Measurements from ENCODE around the gene SLC46A3.

SLC46A3 gene

DNA sequence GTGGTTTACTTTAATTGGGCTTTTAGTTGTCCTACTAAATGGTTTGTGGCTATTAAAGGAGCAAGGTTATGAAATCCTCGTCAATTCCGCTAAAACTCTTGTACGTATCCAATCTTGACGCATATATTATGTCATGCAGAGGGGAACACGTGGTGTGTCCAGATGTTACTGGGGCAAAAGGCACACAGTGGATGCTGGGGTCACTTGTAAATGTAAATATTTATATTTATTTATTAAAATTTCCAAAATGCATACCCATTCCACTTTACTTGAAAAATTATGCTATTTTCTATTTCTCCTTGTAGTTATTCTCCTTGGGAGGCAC is 36.7 kb upstream of the SLC46A3 start:
- H3K27ac ChIP-seq (ENCODE audit: low read depth, low read length), result no peak overlapping the region
- H4K20me1 ChIP-seq (ENCODE audit: control insufficient read depth, insufficient read depth, low read depth, low read length), result no peaks in the 10 kb centered on the region
- H3K4me2 ChIP-seq (ENCODE audit: low read length), result no peak overlapping the region
- no peaks in the 10 kb centered on the region for H3K27me3 ChIP-seq (ENCODE audit: control insufficient read depth, low read length)
- H3F3A ChIP-seq (ENCODE audit: control insufficient read depth, insufficient read depth), result no peaks in the 10 kb centered on the region
- no peak overlapping the region for H3K4me3 ChIP-seq (ENCODE audit: low read length)
- no peaks in the 10 kb centered on the region for H3K79me2 ChIP-seq (ENCODE audit: control insufficient read depth, low read length)
- H3K36me3 ChIP-seq (ENCODE audit: control insufficient read depth, low read length), result no peaks in the 10 kb centered on the region
- no peaks in the 10 kb centered on the region for H3K4me1 ChIP-seq (ENCODE audit: control insufficient read depth, low read length)
- 0 out of 2 replicates have a peak, but pooled peaks cover 7% of the 10 kb centered on the region for H3K9me3 ChIP-seq (ENCODE audit: control insufficient read depth, insufficient read depth, low read length)
- no peaks in the 10 kb centered on the region for H3K9me2 ChIP-seq (replicated peaks; ENCODE audit: control insufficient read depth, low read length)
- no peak for TF ChIP-seq EZH2phosphoT487 (IDR thresholded peaks at IDR 0.05; ENCODE audit: borderline replicate concordance, low read length)
- TF ChIP-seq, protein P1, sequence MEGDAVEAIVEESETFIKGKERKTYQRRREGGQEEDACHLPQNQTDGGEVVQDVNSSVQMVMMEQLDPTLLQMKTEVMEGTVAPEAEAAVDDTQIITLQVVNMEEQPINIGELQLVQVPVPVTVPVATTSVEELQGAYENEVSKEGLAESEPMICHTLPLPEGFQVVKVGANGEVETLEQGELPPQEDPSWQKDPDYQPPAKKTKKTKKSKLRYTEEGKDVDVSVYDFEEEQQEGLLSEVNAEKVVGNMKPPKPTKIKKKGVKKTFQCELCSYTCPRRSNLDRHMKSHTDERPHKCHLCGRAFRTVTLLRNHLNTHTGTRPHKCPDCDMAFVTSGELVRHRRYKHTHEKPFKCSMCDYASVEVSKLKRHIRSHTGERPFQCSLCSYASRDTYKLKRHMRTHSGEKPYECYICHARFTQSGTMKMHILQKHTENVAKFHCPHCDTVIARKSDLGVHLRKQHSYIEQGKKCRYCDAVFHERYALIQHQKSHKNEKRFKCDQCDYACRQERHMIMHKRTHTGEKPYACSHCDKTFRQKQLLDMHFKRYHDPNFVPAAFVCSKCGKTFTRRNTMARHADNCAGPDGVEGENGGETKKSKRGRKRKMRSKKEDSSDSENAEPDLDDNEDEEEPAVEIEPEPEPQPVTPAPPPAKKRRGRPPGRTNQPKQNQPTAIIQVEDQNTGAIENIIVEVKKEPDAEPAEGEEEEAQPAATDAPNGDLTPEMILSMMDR (IDR thresholded peaks at IDR 0.05; ENCODE audit: low read depth, low read length, poor library complexity, severe bottlenecking), result no peak

DNA sequence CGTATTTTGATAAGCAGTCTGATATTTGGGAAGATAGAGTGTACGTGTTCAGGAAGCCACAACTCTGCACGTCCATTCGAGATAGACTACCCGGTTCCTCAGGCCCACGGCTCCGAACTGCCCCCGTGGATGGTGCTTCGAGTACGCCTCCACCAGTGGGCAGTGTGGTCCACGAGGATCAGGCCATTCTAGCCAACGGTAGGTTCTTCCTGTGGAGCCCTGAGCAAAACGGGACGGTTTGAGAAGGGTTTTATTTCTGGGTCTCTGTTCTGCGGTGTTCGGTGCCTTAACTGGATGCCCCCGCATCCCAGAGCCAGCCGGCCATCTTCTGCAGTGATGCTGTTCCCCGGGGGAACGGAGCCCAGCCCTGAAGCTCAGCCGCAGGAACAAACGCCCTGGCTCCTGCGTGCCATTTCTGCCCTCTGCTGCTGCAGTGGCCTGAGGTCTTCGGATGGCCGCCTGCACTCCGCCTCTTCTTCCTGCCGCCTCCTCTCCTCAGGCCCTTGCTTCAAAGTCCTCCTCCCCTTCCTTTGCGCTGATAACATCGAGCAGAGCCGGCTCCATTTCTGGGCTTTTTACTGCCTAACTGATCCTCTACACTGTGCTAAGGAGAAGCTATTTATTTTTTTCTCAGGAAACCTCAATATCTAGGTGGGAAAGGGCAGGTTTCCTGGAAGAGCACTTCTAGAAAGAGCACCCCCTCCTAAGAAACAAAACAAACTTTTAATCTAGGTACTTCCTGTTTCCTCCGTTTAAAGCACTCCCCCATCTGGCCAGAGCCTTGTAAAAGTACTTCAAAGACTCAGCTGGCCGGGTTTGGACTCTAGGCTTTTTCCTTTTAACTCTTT is 36.2 kb upstream of the SLC46A3 start:
- H3K79me2 ChIP-seq (ENCODE audit: control insufficient read depth, low read length), result no peaks in the 10 kb centered on the region
- H3K4me3 ChIP-seq (ENCODE audit: low read length), result no peak overlapping the region
- H3K4me1 ChIP-seq (ENCODE audit: control insufficient read depth, low read length), result no peaks in the 10 kb centered on the region
- no peaks in the 10 kb centered on the region for H3K9me2 ChIP-seq (replicated peaks; ENCODE audit: control insufficient read depth, low read length)
- no peak overlapping the region for H3K27ac ChIP-seq (ENCODE audit: low read depth, low read length)
- 0 out of 2 replicates have a peak, but pooled peaks cover 7% of the 10 kb centered on the region for H3K9me3 ChIP-seq (ENCODE audit: control insufficient read depth, insufficient read depth, low read length)
- no peaks in the 10 kb centered on the region for H3F3A ChIP-seq (ENCODE audit: control insufficient read depth, insufficient read depth)
- no peaks in the 10 kb centered on the region for H4K20me1 ChIP-seq (ENCODE audit: control insufficient read depth, insufficient read depth, low read depth, low read length)
- H3K36me3 ChIP-seq (ENCODE audit: control insufficient read depth, low read length), result no peaks in the 10 kb centered on the region
- no peak overlapping the region for H3K4me2 ChIP-seq (ENCODE audit: low read length)
- no peaks in the 10 kb centered on the region for H3K27me3 ChIP-seq (ENCODE audit: control insufficient read depth, low read length)
- TF ChIP-seq, protein P1 (IDR thresholded peaks at IDR 0.05; ENCODE audit: low read depth, low read length, poor library complexity, severe bottlenecking), result no peak
- no peak for TF ChIP-seq EZH2phosphoT487 (IDR thresholded peaks at IDR 0.05; ENCODE audit: borderline replicate concordance, low read length)

DNA sequence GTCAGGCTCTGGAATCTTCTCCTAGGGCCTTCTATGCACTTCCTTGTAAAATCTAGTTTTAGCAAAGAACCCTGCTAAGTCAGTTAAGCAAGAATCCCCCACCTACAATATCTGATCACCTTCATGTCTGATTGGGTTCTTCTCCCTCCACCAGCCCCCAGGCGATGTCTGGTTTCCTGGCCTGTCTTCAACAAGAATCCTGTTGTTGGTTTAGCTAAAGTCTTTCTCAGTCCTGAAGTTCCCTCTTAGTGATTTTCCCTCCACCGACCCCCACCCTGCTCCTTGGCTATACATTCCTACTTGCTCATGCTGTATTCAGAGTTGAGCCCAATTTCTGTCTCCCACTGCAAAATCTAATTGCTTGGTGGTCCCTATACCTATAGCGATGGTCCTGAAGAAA is 35.2 kb upstream of the SLC46A3 start:
- Histone ChIP-seq H3K27me3 (ENCODE audit: control insufficient read depth, low read length) (no peaks in the 10 kb centered on the region), H4K20me1 (ENCODE audit: control insufficient read depth, insufficient read depth, low read depth, low read length) (no peaks in the 10 kb centered on the region), H3K4me3 (ENCODE audit: low read length) (no peak overlapping the region), H3K9me3 (ENCODE audit: control insufficient read depth, insufficient read depth, low read length) (0 out of 2 replicates have a peak, but pooled peaks cover 7% of the 10 kb centered on the region), H3K4me2 (ENCODE audit: low read length) (no peak overlapping the region), H3K27ac (ENCODE audit: low read depth, low read length) (no peak overlapping the region), H3K9me2 (replicated peaks; ENCODE audit: control insufficient read depth, low read length) (no peaks in the 10 kb centered on the region), H3K79me2 (ENCODE audit: control insufficient read depth, low read length) (no peaks in the 10 kb centered on the region), H3K36me3 (ENCODE audit: control insufficient read depth, low read length) (no peaks in the 10 kb centered on the region), H3F3A (ENCODE audit: control insufficient read depth, insufficient read depth) (no peaks in the 10 kb centered on the region), H3K4me1 (ENCODE audit: control insufficient read depth, low read length) (no peaks in the 10 kb centered on the region)
- TF ChIP-seq EZH2phosphoT487 (IDR thresholded peaks at IDR 0.05; ENCODE audit: borderline replicate concordance, low read length), result no peak
- TF ChIP-seq, protein P1 (IDR thresholded peaks at IDR 0.05; ENCODE audit: low read depth, low read length, poor library complexity, severe bottlenecking), result no peak

Data from DOHH2 (cell line).